ENCODE results near the gene SDK1.

The SDK1 gene

DNA sequence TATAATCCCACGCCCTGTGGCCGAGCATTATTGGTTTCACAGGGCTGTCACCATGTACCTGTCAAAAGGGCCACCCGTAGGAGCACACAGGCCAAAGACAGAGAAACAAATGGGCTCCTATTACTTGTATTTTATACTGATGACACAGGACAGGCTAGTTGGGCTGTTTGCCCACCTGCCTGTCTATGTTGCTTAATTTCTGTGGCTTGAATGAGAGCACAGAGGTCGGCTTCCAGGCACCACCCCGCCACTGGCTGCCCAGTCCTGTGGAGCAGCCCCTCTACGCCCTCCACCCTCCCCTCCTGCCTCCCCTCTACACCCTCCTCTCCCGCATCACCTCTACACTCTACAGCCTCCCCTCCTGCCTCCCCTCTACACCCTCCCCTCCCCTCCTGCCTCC is 652.9 kb downstream of the SDK1 start:
- Histone ChIP-seq H3K4me1 (ENCODE audit: insufficient read depth, low read length) (no peaks in the 10 kb centered on the region), H3K36me3 (ENCODE audit: insufficient read depth, low read length) (no peaks in the 10 kb centered on the region), H4K20me1 (ENCODE audit: insufficient read depth, low read length) (no peaks in the 10 kb centered on the region), H3K4me2 (ENCODE audit: insufficient read depth, low read length) (no peak overlapping the region), H3K27ac (ENCODE audit: low read length) (no peak overlapping the region), H2AFZ (ENCODE audit: low read depth, low read length) (no peak overlapping the region), H3K4me3 (ENCODE audit: low read depth in 1 of 2, low read length in 2 of 2) (no peak overlapping the region), H3K27me3 (ENCODE audit: insufficient read depth, low read length, poor library complexity) (peaks cover 2% of the 10 kb centered on the region), H3K9me3 (ENCODE audit: insufficient read depth, low read length, severe bottlenecking) (no peaks in the 10 kb centered on the region), H3K9ac (ENCODE audit: low read depth, low read length) (no peak overlapping the region), H3K79me2 (ENCODE audit: insufficient read depth, low read length) (no peaks in the 10 kb centered on the region)
- TF ChIP-seq, protein P1, sequence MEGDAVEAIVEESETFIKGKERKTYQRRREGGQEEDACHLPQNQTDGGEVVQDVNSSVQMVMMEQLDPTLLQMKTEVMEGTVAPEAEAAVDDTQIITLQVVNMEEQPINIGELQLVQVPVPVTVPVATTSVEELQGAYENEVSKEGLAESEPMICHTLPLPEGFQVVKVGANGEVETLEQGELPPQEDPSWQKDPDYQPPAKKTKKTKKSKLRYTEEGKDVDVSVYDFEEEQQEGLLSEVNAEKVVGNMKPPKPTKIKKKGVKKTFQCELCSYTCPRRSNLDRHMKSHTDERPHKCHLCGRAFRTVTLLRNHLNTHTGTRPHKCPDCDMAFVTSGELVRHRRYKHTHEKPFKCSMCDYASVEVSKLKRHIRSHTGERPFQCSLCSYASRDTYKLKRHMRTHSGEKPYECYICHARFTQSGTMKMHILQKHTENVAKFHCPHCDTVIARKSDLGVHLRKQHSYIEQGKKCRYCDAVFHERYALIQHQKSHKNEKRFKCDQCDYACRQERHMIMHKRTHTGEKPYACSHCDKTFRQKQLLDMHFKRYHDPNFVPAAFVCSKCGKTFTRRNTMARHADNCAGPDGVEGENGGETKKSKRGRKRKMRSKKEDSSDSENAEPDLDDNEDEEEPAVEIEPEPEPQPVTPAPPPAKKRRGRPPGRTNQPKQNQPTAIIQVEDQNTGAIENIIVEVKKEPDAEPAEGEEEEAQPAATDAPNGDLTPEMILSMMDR (IDR thresholded peaks at IDR 0.05; ENCODE audit: borderline replicate concordance, extremely low read depth, low read length, poor library complexity, severe bottlenecking), result no peak
- no peak for TF ChIP-seq EZH2 (IDR thresholded peaks at IDR 0.05; ENCODE audit: borderline replicate concordance, low read depth, low read length, severe bottlenecking)
- DNase-seq (no peak), ATAC-seq (ENCODE audit: insufficient read depth, low read depth) (no peak)

DNA sequence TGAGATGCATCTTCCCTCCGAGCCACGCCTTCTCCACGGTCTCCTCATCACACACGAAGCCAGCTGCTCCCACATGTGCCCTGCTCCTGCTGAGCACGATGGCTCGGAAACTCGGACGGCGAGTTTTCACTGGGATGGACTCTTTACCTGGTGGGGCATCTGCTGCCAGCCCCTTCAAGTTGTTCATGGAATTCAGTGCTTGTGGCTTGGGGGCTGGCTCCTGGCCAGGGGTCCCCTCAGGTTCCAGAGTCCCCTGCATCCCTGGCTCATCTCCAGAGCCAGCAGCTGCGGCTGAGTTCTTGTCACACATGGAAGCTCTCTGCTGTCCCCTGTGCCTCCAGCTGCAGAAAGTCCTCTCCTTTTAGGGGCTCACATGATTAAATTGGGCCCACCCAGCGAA is 654.0 kb downstream of the SDK1 start:
- Histone ChIP-seq H3K36me3 (ENCODE audit: insufficient read depth, low read length) (no peaks in the 10 kb centered on the region), H3K4me3 (ENCODE audit: low read depth in 1 of 2, low read length in 2 of 2) (no peak overlapping the region), H4K20me1 (ENCODE audit: insufficient read depth, low read length) (no peaks in the 10 kb centered on the region), H3K9ac (ENCODE audit: low read depth, low read length) (no peak overlapping the region), H3K27ac (ENCODE audit: low read length) (no peak overlapping the region), H3K4me1 (ENCODE audit: insufficient read depth, low read length) (no peaks in the 10 kb centered on the region), H2AFZ (ENCODE audit: low read depth, low read length) (no peak overlapping the region), H3K9me3 (ENCODE audit: insufficient read depth, low read length, severe bottlenecking) (no peaks in the 10 kb centered on the region), H3K27me3 (ENCODE audit: insufficient read depth, low read length, poor library complexity) (peaks cover 2% of the 10 kb centered on the region), H3K4me2 (ENCODE audit: insufficient read depth, low read length) (no peak overlapping the region), H3K79me2 (ENCODE audit: insufficient read depth, low read length) (no peaks in the 10 kb centered on the region)
- TF ChIP-seq, protein P1 (IDR thresholded peaks at IDR 0.05; ENCODE audit: borderline replicate concordance, extremely low read depth, low read length, poor library complexity, severe bottlenecking), result no peak
- TF ChIP-seq EZH2 (IDR thresholded peaks at IDR 0.05; ENCODE audit: borderline replicate concordance, low read depth, low read length, severe bottlenecking), result no peak
- ATAC-seq (ENCODE audit: insufficient read depth, low read depth) (no peak), DNase-seq (no peak)

DNA sequence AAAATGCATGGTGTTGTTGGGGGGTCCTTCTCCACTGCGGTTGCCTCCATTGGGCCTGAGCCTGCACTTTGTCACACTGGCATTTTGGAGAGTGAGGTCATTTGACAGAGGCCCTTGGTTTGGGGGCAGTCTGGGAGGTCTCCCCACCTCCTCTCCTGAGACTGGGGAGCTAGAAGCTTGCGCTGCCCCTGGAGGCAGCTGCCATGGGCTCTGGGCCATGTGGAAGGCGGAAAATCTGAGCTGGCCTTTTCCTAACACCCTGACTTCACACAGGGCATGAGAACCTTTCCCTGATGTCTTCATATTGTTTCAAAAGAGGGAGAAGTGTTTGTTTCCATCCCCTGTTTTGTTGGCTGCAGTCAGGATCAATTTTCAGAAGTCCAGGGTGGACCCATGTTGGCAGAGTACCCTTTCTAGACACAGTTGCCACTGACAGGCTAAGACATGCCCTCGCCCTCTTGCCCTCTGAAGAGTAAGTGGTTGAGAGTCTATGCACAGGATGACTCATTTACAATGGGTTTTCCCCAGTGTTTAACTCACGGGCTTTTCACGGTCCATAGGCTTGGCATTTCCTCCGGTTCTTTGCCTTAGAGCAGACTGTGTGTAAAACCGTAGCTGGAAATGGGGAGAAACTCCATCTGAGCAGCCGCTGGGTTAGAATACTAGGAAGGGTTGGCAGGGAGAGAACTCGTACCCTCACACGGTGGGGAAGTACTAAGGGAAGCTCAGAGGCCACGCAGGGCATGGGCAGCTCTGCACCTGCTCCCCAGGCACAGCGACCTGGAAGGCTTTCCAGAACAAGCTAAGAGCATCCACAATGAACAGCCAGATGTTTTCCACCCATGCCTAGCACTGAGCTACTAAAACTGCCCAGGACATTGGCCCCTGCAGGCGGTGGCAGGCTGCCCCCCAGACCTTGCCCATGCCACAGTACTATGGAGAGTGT is 655.0 kb downstream of the SDK1 start:
- no peak for TF ChIP-seq EZH2 (IDR thresholded peaks at IDR 0.05; ENCODE audit: borderline replicate concordance, low read depth, low read length, severe bottlenecking)
- TF ChIP-seq, protein P1 (IDR thresholded peaks at IDR 0.05; ENCODE audit: borderline replicate concordance, extremely low read depth, low read length, poor library complexity, severe bottlenecking), result no peak
- Histone ChIP-seq H3K4me2 (ENCODE audit: insufficient read depth, low read length) (no peak overlapping the region), H3K36me3 (ENCODE audit: insufficient read depth, low read length) (no peaks in the 10 kb centered on the region), H4K20me1 (ENCODE audit: insufficient read depth, low read length) (no peaks in the 10 kb centered on the region), H3K4me1 (ENCODE audit: insufficient read depth, low read length) (no peaks in the 10 kb centered on the region), H3K9ac (ENCODE audit: low read depth, low read length) (no peak overlapping the region), H3K27ac (ENCODE audit: low read length) (no peak overlapping the region), H3K9me3 (ENCODE audit: insufficient read depth, low read length, severe bottlenecking) (no peaks in the 10 kb centered on the region), H2AFZ (ENCODE audit: low read depth, low read length) (no peak overlapping the region), H3K27me3 (ENCODE audit: insufficient read depth, low read length, poor library complexity) (peaks cover 2% of the 10 kb centered on the region), H3K4me3 (ENCODE audit: low read depth in 1 of 2, low read length in 2 of 2) (no peak overlapping the region), H3K79me2 (ENCODE audit: insufficient read depth, low read length) (no peaks in the 10 kb centered on the region)
- ATAC-seq (ENCODE audit: insufficient read depth, low read depth) (no peak), DNase-seq (no peak)
